ENCODE measurements around the gene ALK.

Gene ALK

GRCh38 chr2:29492701-29493100 is 428.7 kb downstream of the ALK start:
- DNase-seq (ENCODE audit: low read depth) = no peak

DNA sequence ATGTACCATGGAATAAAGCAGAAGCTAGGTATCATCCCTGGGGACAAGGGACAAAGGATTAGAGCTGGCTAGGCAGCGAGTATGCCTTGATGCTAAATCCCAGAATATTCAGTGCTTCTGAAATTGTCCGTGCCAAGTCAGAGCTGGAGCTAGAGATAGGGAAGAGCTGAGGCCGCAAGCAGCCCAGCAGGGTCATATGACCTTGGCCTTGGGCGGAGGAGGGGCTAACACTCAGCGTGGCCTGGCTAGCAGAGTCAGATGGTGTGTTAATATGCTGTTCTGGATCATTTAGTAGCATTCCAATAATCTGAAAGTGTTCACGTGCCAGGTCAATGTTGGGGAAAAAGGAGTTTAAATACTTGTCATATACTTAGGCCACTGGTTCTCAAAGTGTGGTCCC is 431.3 kb downstream of the ALK start:
- no peak for DNase-seq (ENCODE audit: low read depth)

DNA sequence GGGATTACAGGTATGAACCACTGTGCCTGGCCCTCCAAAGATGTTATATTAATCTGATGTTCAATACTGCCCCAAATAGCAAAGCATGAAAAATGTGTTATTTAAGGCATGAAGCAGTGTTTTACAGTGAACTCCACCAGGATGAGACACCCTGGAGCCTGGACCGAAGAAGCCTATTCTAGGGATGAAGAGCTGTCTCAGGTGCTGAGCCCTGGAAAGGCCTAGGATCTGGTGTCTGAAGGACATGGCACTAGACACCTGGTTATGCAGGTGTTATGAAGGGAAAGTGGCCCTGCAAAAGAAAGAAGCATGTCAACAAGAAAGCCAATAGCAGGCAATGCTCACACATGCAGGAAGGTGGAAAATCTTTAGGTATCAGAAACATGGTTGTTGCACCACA is 431.8 kb downstream of the ALK start:
- DNase-seq (ENCODE audit: low read depth) = no peak

GRCh38 chr2:29487967-29488555 is 433.3 kb downstream of the ALK start:
- no peak for DNase-seq (ENCODE audit: low read depth)

- DNase-seq (ENCODE audit: low read depth) = no peak
These were observed 435.8 kb downstream of the ALK start for GRCh38 chr2:29485631-29486030.

GRCh38 chr2:29485117-29485516 is 436.3 kb downstream of the ALK start:
- DNase-seq (ENCODE audit: low read depth) = no peak

- DNase-seq (ENCODE audit: low read depth) = no peak
These were observed 438.5 kb downstream of the ALK start for GRCh38 chr2:29482867-29483266.

DNA sequence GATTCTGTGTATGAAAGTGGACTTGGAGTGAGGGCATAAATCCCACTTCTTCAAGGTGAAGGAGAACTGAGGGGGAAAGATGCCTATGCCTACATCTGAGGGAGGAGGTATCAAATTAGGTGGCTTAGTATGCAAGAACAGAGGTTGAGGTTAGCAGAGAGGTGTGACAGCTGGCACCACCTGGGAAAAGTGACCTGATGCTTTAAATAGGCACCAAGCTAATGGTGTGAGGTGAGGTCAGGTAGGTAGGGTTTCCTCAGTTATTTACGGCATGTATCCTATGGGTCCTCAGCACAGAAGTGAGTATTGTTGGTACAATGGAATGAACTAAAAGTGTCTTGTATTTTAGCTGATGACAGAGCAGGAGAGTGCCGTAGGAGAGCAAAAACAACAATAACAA is 439.0 kb downstream of the ALK start:
- no peak for DNase-seq (ENCODE audit: low read depth)

DNA sequence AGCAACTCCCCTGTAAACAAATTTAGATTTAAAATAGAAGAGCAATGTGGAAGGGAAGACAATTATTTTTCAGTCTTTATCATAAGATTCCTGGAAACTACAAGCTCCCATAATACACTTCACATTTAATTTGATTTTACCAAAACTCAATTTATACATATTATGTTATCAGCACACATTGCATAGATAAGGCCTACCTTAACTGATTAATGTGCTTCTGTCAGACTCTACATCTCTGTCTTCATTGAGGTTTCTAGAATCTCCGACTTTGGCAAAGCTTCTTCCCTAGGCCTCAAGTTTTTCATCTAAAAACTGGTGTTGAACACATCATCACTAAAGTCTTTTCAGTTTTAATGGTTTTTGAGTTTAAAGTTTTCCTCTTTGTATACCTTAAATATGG is 440.1 kb downstream of the ALK start:
- DNase-seq (ENCODE audit: low read depth) = no peak

GRCh38 chr2:29480426-29480825 is 441.0 kb downstream of the ALK start:
- no peak for DNase-seq (ENCODE audit: low read depth)

GRCh38 chr2:29479401-29479800 is 442.0 kb downstream of the ALK start:
- no peak for DNase-seq (ENCODE audit: low read depth)

GRCh38 chr2:29478641-29479040 is 442.7 kb downstream of the ALK start:
- DNase-seq (ENCODE audit: low read depth) = no peak

- DNase-seq (ENCODE audit: low read depth) = no peak
These were observed 444.2 kb downstream of the ALK start for GRCh38 chr2:29477186-29477585.

DNA sequence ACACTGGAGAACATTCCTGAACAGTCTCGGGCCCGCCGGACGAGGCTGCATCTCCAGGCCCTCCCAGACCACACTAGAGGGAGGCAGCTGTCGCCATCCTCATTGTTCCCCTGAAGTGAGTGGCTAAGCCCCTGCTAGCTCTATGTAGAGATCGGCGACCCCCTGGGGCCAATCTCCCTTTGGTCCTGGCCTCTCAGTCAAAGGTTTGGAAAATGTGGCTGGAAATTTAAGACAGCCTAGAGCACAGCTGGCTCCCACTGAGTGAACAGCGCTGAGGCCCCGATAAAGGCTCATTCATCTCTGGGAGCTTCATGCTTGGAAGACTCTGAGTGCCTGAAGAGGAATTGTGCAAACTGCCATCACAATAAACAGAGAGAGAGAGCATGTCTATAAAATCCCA is 445.9 kb downstream of the ALK start:
- DNase-seq (ENCODE audit: low read depth) = no peak

DNA sequence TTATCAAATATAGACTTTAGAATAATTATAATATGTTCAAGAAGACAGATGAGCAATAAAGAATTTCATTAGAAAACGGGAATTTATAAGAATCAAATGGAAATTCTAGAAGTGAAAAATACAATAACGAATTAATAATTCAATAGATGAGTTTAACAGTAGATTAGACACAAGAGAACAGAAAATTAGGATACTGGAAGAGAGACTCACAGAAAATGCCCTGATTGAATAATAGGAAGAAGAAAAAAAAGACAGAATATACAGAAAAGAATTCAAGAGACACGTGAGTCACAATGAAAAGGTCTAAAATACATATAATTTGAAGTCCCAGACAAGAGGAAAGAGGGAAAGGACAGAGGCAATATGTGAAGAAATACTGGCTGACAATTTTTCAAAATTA is 451.4 kb downstream of the ALK start:
- DNase-seq (ENCODE audit: low read depth) = no peak

- no peak for DNase-seq (ENCODE audit: low read depth)
These were observed 451.9 kb downstream of the ALK start for GRCh38 chr2:29469516-29469915.

GRCh38 chr2:29463181-29463900 is 458.0 kb downstream of the ALK start:
- peak; percentile 76 for DNase-seq (ENCODE audit: low read depth)

DNA sequence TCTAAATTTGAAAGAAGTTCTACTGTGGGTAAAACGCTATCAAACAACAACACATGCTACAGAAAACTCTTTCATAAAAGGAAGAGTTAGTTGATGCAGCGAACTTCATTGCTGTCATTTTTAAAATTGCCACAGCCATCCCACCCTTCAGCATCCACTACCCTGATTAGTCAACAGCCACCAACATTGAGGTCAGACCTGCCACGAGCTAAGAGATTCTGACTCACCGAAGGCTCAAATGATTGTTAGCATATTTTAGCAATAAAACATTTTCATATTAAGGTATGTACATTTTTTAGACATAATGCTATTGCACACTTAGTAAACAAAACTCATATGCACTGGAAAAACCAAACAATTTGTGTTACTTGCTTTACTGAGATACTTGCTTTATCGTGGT is 459.1 kb downstream of the ALK start:
- DNase-seq (ENCODE audit: low read depth) = peak; percentile 32

- DNase-seq (ENCODE audit: low read depth) = no peak
These were observed 461.2 kb downstream of the ALK start for GRCh38 chr2:29460190-29460589.

GRCh38 chr2:29459445-29460179 is 461.8 kb downstream of the ALK start:
- peak; percentile 56 for DNase-seq (ENCODE audit: low read depth)

GRCh38 chr2:29456429-29456828 is 465.0 kb downstream of the ALK start:
- DNase-seq (ENCODE audit: low read depth) = peak; percentile 54

DNA sequence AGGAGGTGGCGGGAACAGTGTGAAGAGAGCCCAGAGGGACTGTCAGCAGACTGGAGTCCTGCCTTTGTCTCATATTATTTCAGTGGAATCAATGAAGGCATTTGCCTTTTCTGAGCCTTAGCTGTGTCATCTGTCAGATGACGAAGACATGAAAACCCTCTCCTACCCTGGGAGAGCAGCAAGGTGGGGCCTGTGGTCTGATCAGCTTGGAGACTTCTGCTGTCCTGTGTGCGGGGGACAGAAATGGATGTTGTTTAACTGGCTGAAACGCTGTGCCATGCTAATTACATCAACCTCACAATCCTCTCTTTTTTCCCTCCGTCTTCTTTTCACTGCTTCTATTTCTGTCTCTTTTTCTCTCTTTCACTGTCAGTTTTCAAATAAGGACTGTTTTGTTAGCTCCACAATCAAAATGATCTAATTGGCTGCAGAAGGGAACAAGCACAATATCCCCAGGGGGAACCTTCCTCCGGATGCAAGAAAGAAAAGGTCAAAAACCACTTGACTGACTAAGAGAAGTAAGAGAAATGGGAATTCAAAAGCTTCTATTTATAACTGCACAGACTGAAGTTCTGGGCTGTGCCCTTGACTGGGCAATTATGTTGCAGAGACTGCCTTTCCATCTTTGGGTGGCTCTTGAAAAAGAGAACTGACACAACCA is 466.1 kb downstream of the ALK start:
- DNase-seq (ENCODE audit: low read depth) = peak; percentile 46

DNA sequence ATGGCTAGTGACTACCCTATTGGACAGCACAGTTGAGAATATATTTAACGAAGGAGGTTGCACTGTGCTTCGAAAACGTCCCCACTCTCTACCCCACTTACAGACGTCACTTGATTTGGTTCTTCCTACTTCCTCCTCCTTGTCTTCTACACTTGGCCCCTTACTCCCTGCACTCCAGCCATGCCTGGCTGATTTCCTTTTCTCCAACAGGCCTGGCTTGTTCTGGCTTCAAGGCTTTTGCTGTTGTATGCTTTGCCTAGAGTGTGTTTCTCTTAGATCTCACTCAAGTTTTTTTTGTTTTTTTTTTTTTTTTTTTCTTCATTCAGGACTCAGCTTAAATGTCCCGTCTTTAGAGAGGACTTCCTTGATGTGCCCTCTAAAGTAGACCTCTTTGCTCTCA is 469.4 kb downstream of the ALK start:
- DNase-seq (ENCODE audit: low read depth) = no peak

Data from fibroblast of gingiva (primary cell).